Measurements from ENCODE around the gene CDCA7L.
"Not testable (repeated sequence)": the region's sequence is repeated elsewhere in the genome, so short reads cannot be mapped to it uniquely, and the experiment has no call there.

Gene CDCA7L

GRCh38 chr7:21887779-21888178, 57.9 kb downstream of the CDCA7L start:
- Histone ChIP-seq H3K36me3 (ENCODE audit: low read depth) (no peaks in the 10 kb centered on the region), H3K27me3 (ENCODE audit: insufficient read depth, poor library complexity, severe bottlenecking) (no peaks in the 10 kb centered on the region), H3K9me3 (ENCODE audit: severe bottlenecking) (no peaks in the 10 kb centered on the region), H3K4me1 (ENCODE audit: insufficient read depth, poor library complexity, severe bottlenecking) (no peaks in the 10 kb centered on the region), H3K4me3 (ENCODE audit: severe bottlenecking) (no peak overlapping the region), H3K27ac (ENCODE audit: poor library complexity, severe bottlenecking) (no peak overlapping the region)
- DNase-seq (ENCODE audit: low spot score) (no peak), ATAC-seq (ENCODE audit: low read depth) (no peak)
- TF ChIP-seq, protein P1, sequence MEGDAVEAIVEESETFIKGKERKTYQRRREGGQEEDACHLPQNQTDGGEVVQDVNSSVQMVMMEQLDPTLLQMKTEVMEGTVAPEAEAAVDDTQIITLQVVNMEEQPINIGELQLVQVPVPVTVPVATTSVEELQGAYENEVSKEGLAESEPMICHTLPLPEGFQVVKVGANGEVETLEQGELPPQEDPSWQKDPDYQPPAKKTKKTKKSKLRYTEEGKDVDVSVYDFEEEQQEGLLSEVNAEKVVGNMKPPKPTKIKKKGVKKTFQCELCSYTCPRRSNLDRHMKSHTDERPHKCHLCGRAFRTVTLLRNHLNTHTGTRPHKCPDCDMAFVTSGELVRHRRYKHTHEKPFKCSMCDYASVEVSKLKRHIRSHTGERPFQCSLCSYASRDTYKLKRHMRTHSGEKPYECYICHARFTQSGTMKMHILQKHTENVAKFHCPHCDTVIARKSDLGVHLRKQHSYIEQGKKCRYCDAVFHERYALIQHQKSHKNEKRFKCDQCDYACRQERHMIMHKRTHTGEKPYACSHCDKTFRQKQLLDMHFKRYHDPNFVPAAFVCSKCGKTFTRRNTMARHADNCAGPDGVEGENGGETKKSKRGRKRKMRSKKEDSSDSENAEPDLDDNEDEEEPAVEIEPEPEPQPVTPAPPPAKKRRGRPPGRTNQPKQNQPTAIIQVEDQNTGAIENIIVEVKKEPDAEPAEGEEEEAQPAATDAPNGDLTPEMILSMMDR (IDR thresholded peaks at IDR 0.05; ENCODE audit: poor library complexity, severe bottlenecking), result no peak

GRCh38 chr7:21887353-21887752, 58.3 kb downstream of the CDCA7L start:
- H3K9me3 ChIP-seq (ENCODE audit: severe bottlenecking), result no peaks in the 10 kb centered on the region
- DNase-seq (ENCODE audit: low spot score) (no peak), ATAC-seq (ENCODE audit: low read depth) (no peak)
- H3K27ac ChIP-seq (ENCODE audit: poor library complexity, severe bottlenecking), result no peak overlapping the region
- no peaks in the 10 kb centered on the region for H3K36me3 ChIP-seq (ENCODE audit: low read depth)
- H3K4me1 ChIP-seq (ENCODE audit: insufficient read depth, poor library complexity, severe bottlenecking), result no peaks in the 10 kb centered on the region
- TF ChIP-seq, protein P1 (IDR thresholded peaks at IDR 0.05; ENCODE audit: poor library complexity, severe bottlenecking), result no peak
- no peaks in the 10 kb centered on the region for H3K27me3 ChIP-seq (ENCODE audit: insufficient read depth, poor library complexity, severe bottlenecking)
- H3K4me3 ChIP-seq (ENCODE audit: severe bottlenecking), result no peak overlapping the region

DNA sequence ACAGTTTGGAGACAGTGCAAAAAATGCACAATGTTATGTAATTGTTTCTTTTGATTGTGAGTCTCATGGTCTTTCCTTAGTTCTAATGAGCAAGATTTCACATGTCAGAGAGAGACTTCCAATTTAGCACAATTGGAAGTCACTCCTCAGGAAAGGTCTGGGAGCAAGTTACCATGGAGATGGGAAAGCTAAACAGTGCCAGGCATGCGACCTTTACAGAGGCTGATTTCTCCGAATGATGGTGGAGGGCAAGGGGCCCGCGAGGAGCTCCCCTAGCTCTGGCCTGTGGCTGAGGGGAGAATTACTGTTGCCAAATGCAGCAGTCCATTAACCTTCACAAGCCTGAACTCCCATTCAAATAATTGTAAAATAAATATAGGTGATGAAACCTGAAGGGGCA, 59.3 kb downstream of the CDCA7L start:
- DNase-seq (ENCODE audit: low spot score) (no peak), ATAC-seq (ENCODE audit: low read depth) (no peak)
- Histone ChIP-seq H3K4me1 (ENCODE audit: insufficient read depth, poor library complexity, severe bottlenecking) (no peaks in the 10 kb centered on the region), H3K36me3 (ENCODE audit: low read depth) (no peaks in the 10 kb centered on the region), H3K9me3 (ENCODE audit: severe bottlenecking) (no peaks in the 10 kb centered on the region), H3K4me3 (ENCODE audit: severe bottlenecking) (no peak overlapping the region), H3K27me3 (ENCODE audit: insufficient read depth, poor library complexity, severe bottlenecking) (no peaks in the 10 kb centered on the region), H3K27ac (ENCODE audit: poor library complexity, severe bottlenecking) (no peak overlapping the region)
- TF ChIP-seq, protein P1 (IDR thresholded peaks at IDR 0.05; ENCODE audit: poor library complexity, severe bottlenecking), result no peak

- no peaks in the 10 kb centered on the region for H3K36me3 ChIP-seq (ENCODE audit: low read depth)
- ATAC-seq (ENCODE audit: low read depth) (no peak), DNase-seq (ENCODE audit: low spot score) (no peak)
- H3K27me3 ChIP-seq (ENCODE audit: insufficient read depth, poor library complexity, severe bottlenecking), result no peaks in the 10 kb centered on the region
- TF ChIP-seq, protein P1 (IDR thresholded peaks at IDR 0.05; ENCODE audit: poor library complexity, severe bottlenecking), result no peak
- no peak overlapping the region for H3K27ac ChIP-seq (ENCODE audit: poor library complexity, severe bottlenecking)
- H3K9me3 ChIP-seq (ENCODE audit: severe bottlenecking), result no peaks in the 10 kb centered on the region
- H3K4me3 ChIP-seq (ENCODE audit: severe bottlenecking), result no peak overlapping the region
- H3K4me1 ChIP-seq (ENCODE audit: insufficient read depth, poor library complexity, severe bottlenecking), result no peaks in the 10 kb centered on the region
Measured at GRCh38 chr7:21884496-21884895, 61.2 kb downstream of the CDCA7L start.

GRCh38 chr7:21883501-21883900, 62.2 kb downstream of the CDCA7L start:
- H3K36me3 ChIP-seq (ENCODE audit: low read depth); H3K27me3 ChIP-seq (ENCODE audit: insufficient read depth, poor library complexity, severe bottlenecking); H3K4me1 ChIP-seq (ENCODE audit: insufficient read depth, poor library complexity, severe bottlenecking); DNase-seq (ENCODE audit: low spot score); ATAC-seq (ENCODE audit: low read depth); H3K27ac ChIP-seq (ENCODE audit: poor library complexity, severe bottlenecking); H3K4me3 ChIP-seq (ENCODE audit: severe bottlenecking); H3K9me3 ChIP-seq (ENCODE audit: severe bottlenecking): not testable (repeated sequence)
